HG03342 (cell line): Measurements from ENCODE around the gene STPG2.

ENCODE experiments used
- ATAC-seq: cut with Tn5 transposase; IDR thresholded peaks from one replicate; pipeline ENCODE4 v1.9.1; 2021; ENCODE audit warnings: mild to moderate bottlenecking, moderate library complexity; ENCODE audit not compliant: unreplicated experiment

Gene STPG2

GRCh38 chr4:98143001-98143899 is at the start of gene STPG2:
TSS of gene STPG2 (minus strand) at chr4:98143476.
- peak; percentile 98 for ATAC-seq

DNA sequence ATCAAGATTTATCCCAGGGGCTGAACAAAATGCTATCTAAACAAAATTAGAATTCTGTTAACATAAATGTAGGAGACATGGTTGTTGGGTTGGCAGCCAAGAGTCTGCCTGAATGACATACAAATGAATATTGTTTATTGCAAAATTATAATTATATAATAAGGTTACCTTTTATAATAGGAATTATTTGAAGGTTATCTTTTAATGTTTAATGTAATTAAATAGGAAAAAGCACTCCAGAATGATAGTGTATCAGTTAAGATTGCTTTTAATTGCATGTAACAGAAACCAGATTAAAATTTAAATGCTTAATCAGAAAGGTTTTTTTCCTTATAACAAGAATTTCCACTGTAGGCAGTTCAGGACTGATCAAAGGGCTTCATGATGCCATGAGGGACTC is 42.0 kb upstream of the STPG2 start:
- no peak for ATAC-seq

DNA sequence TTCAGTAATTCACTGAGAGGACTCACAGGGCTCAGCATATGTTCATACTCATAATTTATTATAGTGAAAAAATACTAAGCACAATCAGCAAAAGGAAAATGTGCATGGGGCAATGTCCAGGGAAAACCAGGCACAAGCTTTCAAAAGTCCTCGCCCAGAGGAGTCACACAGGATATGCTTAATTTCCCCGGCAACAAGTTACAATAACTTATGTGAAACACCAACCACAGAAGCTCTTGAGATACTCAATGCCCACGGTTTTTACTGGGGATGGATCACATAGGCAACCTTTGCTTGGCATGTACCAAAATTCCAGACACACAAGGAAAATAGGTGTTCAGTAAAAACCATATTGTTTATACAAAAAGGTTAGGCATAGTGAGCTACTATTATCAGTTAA is 38.5 kb upstream of the STPG2 start:
- peak; percentile 77 for ATAC-seq

DNA sequence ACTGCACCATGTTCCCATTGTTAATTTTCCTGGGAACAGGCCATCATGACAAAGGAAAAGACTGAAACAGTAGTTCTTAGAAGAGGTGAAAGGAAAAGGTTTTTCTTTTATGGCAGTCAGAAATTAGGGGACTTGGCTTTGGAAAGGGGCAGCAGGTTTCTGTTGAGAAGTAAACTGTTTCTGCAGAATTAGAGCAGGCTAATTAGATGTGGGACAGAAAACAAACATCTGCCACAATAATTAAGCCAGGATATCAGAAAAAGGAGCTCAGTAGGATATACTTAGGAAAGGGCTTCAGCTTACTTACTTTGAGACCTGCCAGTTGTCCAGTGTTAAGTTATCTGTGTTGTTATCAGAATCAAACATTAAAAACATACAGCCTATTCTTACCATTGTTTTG is 36.7 kb upstream of the STPG2 start:
- ATAC-seq = no peak

- ATAC-seq = no peak
Measured at GRCh38 chr4:98176531-98176930, 33.3 kb upstream of the STPG2 start.

DNA sequence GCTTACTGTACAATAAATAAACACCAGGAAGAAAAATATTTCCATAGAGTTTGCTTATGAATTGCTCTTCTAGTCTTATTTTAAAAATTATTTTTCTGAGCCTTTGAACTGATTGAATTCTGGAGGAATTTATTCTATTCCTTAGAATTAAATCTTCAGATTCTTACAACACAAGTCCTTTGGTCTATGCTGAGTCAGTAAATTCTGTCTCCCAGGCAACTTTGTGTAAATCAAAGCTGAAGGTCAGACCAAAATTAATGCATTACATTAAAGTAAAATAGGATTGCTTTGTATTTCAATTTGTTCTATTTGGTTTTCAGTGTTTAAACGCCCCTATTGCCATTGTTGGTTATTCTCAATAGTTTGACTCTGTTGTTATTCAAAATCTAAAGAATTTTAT is 26.8 kb upstream of the STPG2 start:
- no peak for ATAC-seq

DNA sequence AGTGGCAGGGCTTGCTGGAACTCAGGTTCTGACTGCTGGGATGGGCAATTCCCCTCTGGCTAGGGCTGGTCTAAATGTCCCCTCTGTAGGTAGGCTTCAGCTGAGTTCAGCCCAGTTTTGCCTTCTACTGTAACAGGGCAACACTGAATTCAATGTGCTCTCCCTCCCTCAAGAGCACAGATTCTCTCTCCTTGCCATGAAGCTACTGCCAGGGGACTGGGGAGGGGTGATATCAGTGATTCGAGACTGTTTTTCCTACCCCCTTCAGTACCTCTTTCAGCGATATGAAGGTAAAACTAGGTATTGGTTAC is 23.4 kb upstream of the STPG2 start:
- no peak for ATAC-seq

GRCh38 chr4:98166025-98166730 is 22.9 kb upstream of the STPG2 start:
- no peak for ATAC-seq

GRCh38 chr4:98162696-98163095 is 19.4 kb upstream of the STPG2 start:
- no peak for ATAC-seq

DNA sequence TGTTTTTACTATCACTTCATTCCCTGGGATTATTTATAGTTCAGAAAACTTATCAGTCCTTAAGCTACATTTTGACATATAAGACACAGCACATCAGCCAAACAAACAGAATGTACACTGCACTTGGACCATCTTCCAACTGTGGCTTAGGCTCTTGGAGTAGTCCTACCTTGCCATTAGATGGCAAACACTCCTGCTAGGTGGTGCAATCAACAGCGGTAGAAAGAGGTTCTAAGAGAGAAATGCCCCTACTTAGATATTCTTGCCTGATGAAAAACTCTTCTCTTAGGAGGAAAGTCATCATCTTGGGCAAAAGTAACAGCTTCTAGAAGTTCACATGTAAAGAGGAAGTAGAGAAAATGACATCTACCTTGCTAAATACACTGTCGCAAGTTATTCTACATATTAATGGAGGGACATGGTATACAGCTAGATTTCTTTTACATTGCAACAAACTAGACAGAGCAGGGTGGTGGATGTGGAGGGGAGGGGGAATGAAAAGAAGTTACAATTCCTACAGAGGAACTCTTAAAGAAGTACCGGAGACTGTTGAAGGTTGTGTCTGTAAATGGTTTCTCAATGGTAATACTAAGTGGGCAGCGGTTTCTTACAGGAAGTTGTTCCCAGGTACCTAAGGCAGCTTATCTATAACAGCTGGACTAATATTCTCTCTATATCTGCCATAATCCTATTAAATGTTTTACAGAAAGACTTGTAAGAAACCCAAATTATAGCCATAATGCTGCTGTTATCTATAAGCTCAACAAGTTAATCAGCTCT is 8.1 kb upstream of the STPG2 start:
- ATAC-seq = no peak

DNA sequence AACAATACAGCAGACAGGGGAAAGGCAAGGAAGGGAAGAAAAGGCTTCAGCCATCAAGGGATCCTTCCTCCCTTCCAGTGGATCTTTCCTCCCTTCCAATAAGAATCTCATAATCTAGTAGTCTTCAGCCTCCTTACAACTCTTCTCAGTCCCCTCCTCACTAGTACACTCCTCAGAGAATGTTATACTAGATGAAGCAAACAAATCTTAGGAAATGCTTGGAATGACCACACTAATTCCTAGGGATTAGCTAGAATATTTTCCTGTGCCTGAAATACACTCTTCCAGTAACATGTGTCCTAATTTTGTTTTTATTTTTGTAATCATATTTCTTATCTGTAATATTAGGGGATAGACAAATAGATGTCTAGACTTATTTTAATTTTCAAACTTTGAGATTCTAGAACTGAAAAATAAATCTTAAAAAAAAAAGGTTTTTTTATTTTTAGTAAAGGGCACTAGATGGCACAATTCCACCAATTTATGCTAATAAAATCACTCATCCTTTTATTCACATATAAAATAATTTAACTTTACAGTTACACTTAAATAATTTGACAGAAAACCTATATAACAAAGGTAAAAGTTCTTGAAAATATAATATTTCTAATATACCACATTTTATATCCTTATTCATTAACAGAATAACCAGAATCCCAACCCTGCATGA is 7.0 kb upstream of the STPG2 start:
- no peak for ATAC-seq

GRCh38 chr4:98148856-98149255 is 5.6 kb upstream of the STPG2 start:
- no peak for ATAC-seq

GRCh38 chr4:98126141-98126540 is 17.1 kb downstream of the STPG2 start:
- ATAC-seq = no peak

DNA sequence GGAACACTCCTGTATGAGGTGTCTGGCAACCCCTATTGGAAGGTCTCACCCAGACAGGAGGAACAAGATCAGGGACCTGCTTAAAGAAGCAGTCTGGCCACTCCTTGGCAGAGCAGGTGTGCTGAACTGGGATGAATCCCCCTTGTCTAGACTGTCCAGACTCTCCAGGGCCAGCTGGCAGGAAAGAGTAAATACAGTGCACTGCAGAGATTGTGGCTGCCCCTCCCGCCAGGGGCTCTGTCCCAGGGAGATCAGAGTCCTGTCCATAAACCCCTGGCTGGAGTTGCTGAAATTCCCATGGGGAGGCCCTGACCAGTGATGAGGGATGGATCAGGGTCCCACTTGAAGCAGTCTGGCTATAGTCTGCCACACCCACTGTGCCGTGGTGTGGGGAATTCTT is 17.7 kb downstream of the STPG2 start:
- ATAC-seq = no peak

GRCh38 chr4:98117363-98117762 is 25.9 kb downstream of the STPG2 start:
- no peak for ATAC-seq

GRCh38 chr4:98113012-98113411 is 30.3 kb downstream of the STPG2 start:
- ATAC-seq = no peak

DNA sequence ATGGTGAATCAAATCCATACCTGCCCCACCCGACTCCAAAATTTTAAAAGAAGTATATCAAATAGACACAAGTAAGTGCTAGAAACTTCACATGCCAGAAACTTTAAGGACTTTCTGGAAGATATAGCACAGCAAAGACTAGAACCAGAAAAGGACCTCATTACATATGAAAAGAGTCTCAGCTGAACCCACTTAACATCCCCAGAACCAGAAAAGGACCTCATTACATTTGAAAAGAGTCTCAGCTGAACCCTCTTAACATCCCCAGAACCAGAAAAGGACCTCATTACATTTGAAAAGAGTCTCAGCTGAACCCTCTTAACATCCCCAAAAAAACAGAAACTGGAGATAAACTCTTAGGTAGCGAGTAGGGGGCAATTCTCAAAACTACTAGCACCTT is 32.3 kb downstream of the STPG2 start:
- no peak for ATAC-seq

DNA sequence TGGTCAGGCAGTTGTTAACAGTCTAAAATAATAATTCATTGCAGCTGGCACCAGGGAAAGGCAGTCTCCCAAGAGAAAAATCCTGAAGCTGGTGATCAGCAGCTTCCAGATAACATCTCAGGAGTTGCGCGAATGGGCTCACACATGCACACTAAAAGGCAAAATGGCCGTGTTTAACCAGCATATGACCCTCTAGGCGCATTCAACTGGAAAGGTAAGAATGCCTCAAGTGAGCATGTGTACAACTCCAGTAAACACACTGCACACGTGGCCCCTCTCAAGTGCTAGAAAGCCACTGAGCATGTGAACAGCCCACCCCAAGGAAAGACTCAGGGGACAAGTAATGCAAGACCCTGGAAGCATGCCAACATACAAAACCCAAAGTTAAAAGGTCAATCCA is 33.1 kb downstream of the STPG2 start:
- no peak for ATAC-seq

DNA sequence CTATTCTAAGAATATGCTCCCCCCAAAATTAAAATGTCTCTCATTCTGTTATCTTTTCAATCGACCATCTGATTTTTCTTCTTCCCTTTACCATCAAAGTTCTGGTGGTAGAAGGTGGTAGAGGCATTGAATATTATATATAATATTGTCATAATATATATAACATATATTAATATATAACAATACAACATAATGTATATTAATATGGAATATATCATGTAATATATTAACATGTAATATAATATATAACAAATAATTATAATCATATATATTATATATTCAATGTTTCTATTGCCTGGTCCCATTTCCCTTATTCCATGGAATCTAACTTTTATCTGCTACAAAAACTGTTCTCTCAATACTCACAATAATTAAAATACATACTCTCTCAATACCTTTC is 40.6 kb downstream of the STPG2 start:
- no peak for ATAC-seq

GRCh38 chr4:98101988-98102387 is 41.3 kb downstream of the STPG2 start:
- ATAC-seq = no peak

DNA sequence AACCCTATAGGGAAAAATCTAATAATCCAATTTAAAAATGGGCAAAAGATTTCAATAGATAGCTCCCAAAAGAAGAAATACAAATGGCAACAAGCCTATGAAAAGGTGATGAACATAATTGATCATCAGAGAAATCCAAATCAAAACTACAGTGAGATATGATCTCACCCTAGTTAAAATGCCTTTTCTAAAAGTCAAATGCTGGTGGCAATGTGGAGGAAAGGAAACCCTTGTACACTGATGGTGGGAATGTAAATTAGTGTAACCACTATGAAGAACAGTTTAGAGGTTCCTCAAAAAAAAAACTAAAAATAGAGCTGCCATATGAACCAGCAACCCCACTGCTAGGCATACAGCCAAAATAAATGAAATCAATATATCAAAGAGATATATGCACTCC is 44.5 kb downstream of the STPG2 start:
- ATAC-seq = no peak
